ENCODE measurements around the gene DNAH2.

DNA sequence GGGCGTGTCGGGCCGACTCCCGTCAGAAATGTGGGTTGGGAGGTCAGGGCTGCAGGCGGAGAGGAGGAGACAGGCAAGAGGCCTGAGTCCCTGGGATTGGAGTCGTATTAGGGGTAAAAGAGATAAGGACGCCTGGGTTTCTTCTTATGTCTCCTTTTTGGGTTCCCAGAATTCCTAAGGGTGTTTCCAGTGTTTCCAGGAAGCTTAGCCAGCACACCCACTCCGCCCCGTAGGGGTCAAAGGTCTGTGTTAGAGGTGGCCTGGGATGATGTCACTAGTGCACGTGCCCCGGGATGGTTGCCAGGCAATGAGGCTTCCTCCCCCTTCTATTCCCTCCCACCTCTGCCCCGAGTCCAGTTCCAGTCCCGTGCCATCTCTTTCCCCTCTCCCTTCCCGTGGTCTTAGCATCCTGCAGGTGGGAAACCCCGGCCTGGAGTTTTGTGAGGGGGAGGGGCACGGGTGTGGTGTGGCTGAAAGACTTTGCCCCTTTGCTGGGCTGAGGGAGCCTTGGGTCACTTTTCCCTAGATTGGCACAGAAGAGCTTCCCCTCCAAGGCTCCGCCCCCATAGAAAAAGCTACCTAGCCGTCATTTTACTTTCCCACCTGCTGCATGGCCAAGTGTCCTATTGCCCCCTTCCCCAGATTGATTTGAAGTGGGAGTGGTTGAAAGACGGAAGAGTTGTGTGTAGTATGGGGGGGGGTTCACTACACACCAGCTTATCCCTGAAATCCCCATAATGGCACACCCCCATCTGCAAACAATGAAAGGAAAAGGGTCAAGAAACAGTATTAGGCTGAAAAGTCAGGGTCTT is 119.3 kb downstream of the DNAH2 start:
- no peak for TF ChIP-seq CTCF (conservative IDR thresholded peaks at IDR 0.05; ENCODE audit: low read depth in 2 of 2)
- no peak for TF ChIP-seq ZNF114 (CRISPR knock-in tag; IDR thresholded peaks at IDR 0.05)
- no peak for TF ChIP-seq EZH2 (IDR thresholded peaks at IDR 0.05; ENCODE audit: low read depth, unreplicated experiment)
- TF ChIP-seq POLR2AphosphoS5 (IDR thresholded peaks at IDR 0.05; ENCODE audit: low read depth): no peak
- no peak for TF ChIP-seq JUNB (IDR thresholded peaks at IDR 0.05; ENCODE audit: unreplicated experiment)
- TF ChIP-seq EZH2phosphoT487 (IDR thresholded peaks at IDR 0.05; ENCODE audit: unreplicated experiment): no peak
- no peak for TF ChIP-seq REST (IDR thresholded peaks at IDR 0.05; ENCODE audit: unreplicated experiment)
- TF ChIP-seq NANOG (IDR thresholded peaks at IDR 0.05; ENCODE audit: borderline replicate concordance): no peak
- no peak for TF ChIP-seq ZNF331 (CRISPR knock-in tag; IDR thresholded peaks at IDR 0.05; ENCODE audit: low read depth)
- TF ChIP-seq CREB1 (CRISPR knock-in tag; IDR thresholded peaks at IDR 0.05; ENCODE audit: low read depth): peak; percentile 90
- TF ChIP-seq STAT1 (IDR thresholded peaks at IDR 0.05; ENCODE audit: unreplicated experiment): no peak
- TF ChIP-seq, protein P1, sequence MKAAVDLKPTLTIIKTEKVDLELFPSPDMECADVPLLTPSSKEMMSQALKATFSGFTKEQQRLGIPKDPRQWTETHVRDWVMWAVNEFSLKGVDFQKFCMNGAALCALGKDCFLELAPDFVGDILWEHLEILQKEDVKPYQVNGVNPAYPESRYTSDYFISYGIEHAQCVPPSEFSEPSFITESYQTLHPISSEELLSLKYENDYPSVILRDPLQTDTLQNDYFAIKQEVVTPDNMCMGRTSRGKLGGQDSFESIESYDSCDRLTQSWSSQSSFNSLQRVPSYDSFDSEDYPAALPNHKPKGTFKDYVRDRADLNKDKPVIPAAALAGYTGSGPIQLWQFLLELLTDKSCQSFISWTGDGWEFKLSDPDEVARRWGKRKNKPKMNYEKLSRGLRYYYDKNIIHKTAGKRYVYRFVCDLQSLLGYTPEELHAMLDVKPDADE (IDR thresholded peaks at IDR 0.05): peak; percentile 62; the same call in 1 of the 2 replicates
- TF ChIP-seq, protein P2, sequence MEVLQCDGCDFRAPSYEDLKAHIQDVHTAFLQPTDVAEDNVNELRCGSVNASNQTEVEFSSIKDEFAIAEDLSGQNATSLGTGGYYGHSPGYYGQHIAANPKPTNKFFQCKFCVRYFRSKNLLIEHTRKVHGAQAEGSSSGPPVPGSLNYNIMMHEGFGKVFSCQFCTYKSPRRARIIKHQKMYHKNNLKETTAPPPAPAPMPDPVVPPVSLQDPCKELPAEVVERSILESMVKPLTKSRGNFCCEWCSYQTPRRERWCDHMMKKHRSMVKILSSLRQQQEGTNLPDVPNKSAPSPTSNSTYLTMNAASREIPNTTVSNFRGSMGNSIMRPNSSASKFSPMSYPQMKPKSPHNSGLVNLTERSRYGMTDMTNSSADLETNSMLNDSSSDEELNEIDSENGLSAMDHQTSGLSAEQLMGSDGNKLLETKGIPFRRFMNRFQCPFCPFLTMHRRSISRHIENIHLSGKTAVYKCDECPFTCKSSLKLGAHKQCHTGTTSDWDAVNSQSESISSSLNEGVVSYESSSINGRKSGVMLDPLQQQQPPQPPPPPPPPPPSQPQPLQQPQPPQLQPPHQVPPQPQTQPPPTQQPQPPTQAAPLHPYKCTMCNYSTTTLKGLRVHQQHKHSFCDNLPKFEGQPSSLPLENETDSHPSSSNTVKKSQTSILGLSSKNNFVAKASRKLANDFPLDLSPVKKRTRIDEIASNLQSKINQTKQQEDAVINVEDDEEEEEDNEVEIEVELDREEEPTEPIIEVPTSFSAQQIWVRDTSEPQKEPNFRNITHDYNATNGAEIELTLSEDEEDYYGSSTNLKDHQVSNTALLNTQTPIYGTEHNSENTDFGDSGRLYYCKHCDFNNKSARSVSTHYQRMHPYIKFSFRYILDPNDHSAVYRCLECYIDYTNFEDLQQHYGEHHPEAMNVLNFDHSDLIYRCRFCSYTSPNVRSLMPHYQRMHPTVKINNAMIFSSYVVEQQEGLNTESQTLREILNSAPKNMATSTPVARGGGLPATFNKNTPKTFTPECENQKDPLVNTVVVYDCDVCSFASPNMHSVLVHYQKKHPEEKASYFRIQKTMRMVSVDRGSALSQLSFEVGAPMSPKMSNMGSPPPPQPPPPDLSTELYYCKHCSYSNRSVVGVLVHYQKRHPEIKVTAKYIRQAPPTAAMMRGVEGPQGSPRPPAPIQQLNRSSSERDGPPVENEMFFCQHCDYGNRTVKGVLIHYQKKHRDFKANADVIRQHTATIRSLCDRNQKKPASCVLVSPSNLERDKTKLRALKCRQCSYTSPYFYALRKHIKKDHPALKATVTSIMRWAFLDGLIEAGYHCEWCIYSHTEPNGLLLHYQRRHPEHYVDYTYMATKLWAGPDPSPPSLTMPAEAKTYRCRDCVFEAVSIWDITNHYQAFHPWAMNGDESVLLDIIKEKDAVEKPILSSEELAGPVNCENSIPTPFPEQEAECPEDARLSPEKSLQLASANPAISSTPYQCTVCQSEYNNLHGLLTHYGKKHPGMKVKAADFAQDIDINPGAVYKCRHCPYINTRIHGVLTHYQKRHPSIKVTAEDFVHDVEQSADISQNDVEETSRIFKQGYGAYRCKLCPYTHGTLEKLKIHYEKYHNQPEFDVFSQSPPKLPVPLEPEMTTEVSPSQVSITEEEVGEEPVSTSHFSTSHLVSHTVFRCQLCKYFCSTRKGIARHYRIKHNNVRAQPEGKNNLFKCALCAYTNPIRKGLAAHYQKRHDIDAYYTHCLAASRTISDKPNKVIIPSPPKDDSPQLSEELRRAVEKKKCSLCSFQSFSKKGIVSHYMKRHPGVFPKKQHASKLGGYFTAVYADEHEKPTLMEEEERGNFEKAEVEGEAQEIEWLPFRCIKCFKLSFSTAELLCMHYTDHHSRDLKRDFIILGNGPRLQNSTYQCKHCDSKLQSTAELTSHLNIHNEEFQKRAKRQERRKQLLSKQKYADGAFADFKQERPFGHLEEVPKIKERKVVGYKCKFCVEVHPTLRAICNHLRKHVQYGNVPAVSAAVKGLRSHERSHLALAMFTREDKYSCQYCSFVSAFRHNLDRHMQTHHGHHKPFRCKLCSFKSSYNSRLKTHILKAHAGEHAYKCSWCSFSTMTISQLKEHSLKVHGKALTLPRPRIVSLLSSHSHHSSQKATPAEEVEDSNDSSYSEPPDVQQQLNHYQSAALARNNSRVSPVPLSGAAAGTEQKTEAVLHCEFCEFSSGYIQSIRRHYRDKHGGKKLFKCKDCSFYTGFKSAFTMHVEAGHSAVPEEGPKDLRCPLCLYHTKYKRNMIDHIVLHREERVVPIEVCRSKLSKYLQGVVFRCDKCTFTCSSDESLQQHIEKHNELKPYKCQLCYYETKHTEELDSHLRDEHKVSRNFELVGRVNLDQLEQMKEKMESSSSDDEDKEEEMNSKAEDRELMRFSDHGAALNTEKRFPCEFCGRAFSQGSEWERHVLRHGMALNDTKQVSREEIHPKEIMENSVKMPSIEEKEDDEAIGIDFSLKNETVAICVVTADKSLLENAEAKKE (CRISPR knock-in tag; IDR thresholded peaks at IDR 0.05): no peak

Measured in GM23338 (cell line).